CMK (cell line): Measurements from ENCODE around the gene ANKRD10.
"Not testable (repeated sequence)": the region's sequence is repeated elsewhere in the genome, so short reads cannot be mapped to it uniquely, and the experiment has no call there.

Source experiments
- DNase-seq: peaks from one replicate; pipeline ENCODE4 v3.0.0-alpha.2; 2010; ENCODE audit warnings: low read depth

The ANKRD10 gene

GRCh38 chr13:110915057-110915873 lies at the start of gene ANKRD10:
ANKRD10 (minus strand) TSS chr13:110915069; CDS start chr13:110914934, 135 bp downstream.
- DNase-seq: peak; percentile 95

- DNase-seq: no peak
Measured at GRCh38 chr13:110964229-110965037, 49.6 kb upstream of the ANKRD10 start.

- no peak for DNase-seq
Measured at GRCh38 chr13:110963554-110963970, 48.7 kb upstream of the ANKRD10 start.

GRCh38 chr13:110961959-110962358 lies 47.1 kb upstream of the ANKRD10 start:
- DNase-seq: no peak

- no peak for DNase-seq
Measured at GRCh38 chr13:110960204-110960603, 45.3 kb upstream of the ANKRD10 start.

- no peak for DNase-seq
Measured at GRCh38 chr13:110957931-110958330, 43.1 kb upstream of the ANKRD10 start.

GRCh38 chr13:110957181-110957884 lies 42.5 kb upstream of the ANKRD10 start:
- DNase-seq: no peak

- DNase-seq: not testable (repeated sequence)
Measured at GRCh38 chr13:110956216-110956615, 41.3 kb upstream of the ANKRD10 start.

GRCh38 chr13:110955608-110956007 lies 40.7 kb upstream of the ANKRD10 start:
- DNase-seq: not testable (repeated sequence)

- not testable (repeated sequence) for DNase-seq
Measured at GRCh38 chr13:110955072-110955503, 40.2 kb upstream of the ANKRD10 start.

- DNase-seq: not testable (repeated sequence)
Measured at GRCh38 chr13:110954533-110954920, 39.7 kb upstream of the ANKRD10 start.

GRCh38 chr13:110953833-110954532 lies 39.1 kb upstream of the ANKRD10 start:
- no peak for DNase-seq

GRCh38 chr13:110953416-110953815 lies 38.5 kb upstream of the ANKRD10 start:
- DNase-seq: no peak

- DNase-seq: not testable (repeated sequence)
Measured at GRCh38 chr13:110952135-110952534, 37.3 kb upstream of the ANKRD10 start.

- DNase-seq: no peak
Measured at GRCh38 chr13:110950819-110951570, 36.1 kb upstream of the ANKRD10 start.

- DNase-seq: no peak
Measured at GRCh38 chr13:110950356-110950755, 35.5 kb upstream of the ANKRD10 start.

- DNase-seq: no peak
Measured at GRCh38 chr13:110949628-110950027, 34.8 kb upstream of the ANKRD10 start.

- DNase-seq: no peak
Measured at GRCh38 chr13:110949116-110949515, 34.2 kb upstream of the ANKRD10 start.

GRCh38 chr13:110947338-110947737 lies 32.5 kb upstream of the ANKRD10 start:
- DNase-seq: not testable (repeated sequence)

GRCh38 chr13:110945928-110946570 lies 31.2 kb upstream of the ANKRD10 start:
- no peak for DNase-seq
